ENCODE measurements around the gene DPT. TPM values are rescaled to one million over a fixed set of nuclear protein-coding genes. Genes with fewer than 3 reads are reported as not detected.
A peak's percentile ranks its signal among the peaks of the same experiment; 100 is the strongest.

DPT gene
- polyA plus RNA-seq, 1 of the 3 experiments (the other 2 are of a cell fraction) = 0.05 TPM

DNA sequence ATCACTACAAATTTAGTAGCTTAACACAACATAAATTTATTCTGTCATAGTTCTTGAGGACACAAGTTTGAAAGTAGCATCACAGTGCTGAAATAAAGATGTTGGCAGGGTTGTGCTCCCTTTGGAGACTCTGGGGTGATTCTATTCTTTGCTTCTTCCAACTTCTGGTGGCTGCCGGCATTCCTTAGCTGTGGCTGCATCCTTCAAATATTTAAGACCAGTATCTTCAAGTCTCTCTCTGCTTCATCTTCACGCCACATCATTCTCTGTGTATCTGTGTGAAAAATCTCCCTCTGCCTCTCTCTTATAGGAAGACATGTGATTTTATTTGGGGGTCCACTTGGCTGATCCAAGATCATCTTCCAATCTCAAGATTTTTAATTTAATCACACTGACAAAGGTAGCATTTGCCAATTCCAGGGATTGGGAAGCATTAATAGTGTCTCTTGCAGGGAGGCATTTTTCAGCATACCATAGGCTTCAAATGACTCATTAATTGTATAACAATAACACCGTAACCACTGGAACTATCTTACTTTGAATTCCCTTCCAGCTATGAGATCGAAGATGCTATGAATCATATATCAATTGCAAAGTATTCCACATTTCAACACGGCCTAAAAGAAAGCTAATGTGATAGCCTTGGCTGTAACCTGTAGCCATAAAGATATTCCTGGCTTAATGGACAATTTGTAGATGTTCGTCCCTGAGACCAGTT, 74.6 kb downstream of the DPT start:
- no peaks in the 10 kb centered on the region for H3K27me3 ChIP-seq (ENCODE audit: insufficient read depth)
- H3K4me2 ChIP-seq = peak overlapping the region; percentile 58; the same call in 1 of the 2 replicates
- POLR2A ChIA-PET = no interaction called here
- peaks cover 22% of the 10 kb centered on the region for H3F3A ChIP-seq (replicated peaks; ENCODE audit: insufficient read depth)
- H3K9me2 ChIP-seq = no peaks in the 10 kb centered on the region
- no peaks in the 10 kb centered on the region for H4K20me1 ChIP-seq (ENCODE audit: insufficient read depth)
- no peak overlapping the region for H3K4me3 ChIP-seq (ENCODE audit: low read depth in 2 of 2, low read length in 1 of 2)
- H2AFZ ChIP-seq (ENCODE audit: low read depth) = peak overlapping the region; percentile 37; the same call in 1 of the 2 replicates
- no peaks in the 10 kb centered on the region for H3K36me3 ChIP-seq (replicated peaks in 1 of 2; ENCODE audit: control insufficient read depth in 1 of 2, insufficient read depth in 2 of 2, low read length in 1 of 2)
- H3K4me1 ChIP-seq (ENCODE audit: control insufficient read depth in 1 of 2, insufficient read depth in 2 of 2, low read depth in 1 of 2, low read length in 1 of 2) = no peaks in the 10 kb centered on the region; a peak in 2 of 4 replicates
- CTCF ChIA-PET = no interaction called here
- WGBS (ENCODE audit: low lambda C conversion rate) = 56% methylated on average over 6 of the region's 6 CpGs
- H3K79me2 ChIP-seq (ENCODE audit: insufficient read depth) = no peaks in the 10 kb centered on the region
- peak overlapping the region; percentile 39; the same call in 1 of the 2 replicates for H3K9ac ChIP-seq
- H3K9me3 ChIP-seq = no peaks in the 10 kb centered on the region
- peak overlapping the region in 1 of 2 experiments; percentile 82; a peak in 3 of 4 replicates for H3K27ac ChIP-seq (ENCODE audit: low read depth in 2 of 2, low read length in 1 of 2)
- DNase-seq = no peak
- no peak for TF ChIP-seq NRF1 (IDR thresholded peaks at IDR 0.05; ENCODE audit: low read depth, low read length)
- no peak for TF ChIP-seq GATA2 (CRISPR knock-in tag; IDR thresholded peaks at IDR 0.05)
- peak; percentile 60; the same call in 1 of the 2 replicates for TF ChIP-seq NFIC (IDR thresholded peaks at IDR 0.05; ENCODE audit: borderline replicate concordance)
- no peak for TF ChIP-seq ELF1 (IDR thresholded peaks at IDR 0.05)
- TF ChIP-seq MXI1 (IDR thresholded peaks at IDR 0.05; ENCODE audit: low read depth, low read length) = no peak
- TF ChIP-seq SMC3 (IDR thresholded peaks at IDR 0.05; ENCODE audit: low read depth, low read length) = no peak
- no peak for TF ChIP-seq FOXM1 (IDR thresholded peaks at IDR 0.05; ENCODE audit: low read depth)
- peak; percentile 12; the same call in 1 of the 2 replicates for TF ChIP-seq RXRA (IDR thresholded peaks at IDR 0.05; ENCODE audit: borderline replicate concordance, low read depth)
- TF ChIP-seq CTCF (IDR thresholded peaks at IDR 0.05) = no peak
- TF ChIP-seq, protein P1, sequence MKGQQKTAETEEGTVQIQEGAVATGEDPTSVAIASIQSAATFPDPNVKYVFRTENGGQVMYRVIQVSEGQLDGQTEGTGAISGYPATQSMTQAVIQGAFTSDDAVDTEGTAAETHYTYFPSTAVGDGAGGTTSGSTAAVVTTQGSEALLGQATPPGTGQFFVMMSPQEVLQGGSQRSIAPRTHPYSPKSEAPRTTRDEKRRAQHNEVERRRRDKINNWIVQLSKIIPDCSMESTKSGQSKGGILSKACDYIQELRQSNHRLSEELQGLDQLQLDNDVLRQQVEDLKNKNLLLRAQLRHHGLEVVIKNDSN (IDR thresholded peaks at IDR 0.05; ENCODE audit: borderline replicate concordance, low read depth) = no peak
- no peak for TF ChIP-seq RFX5 (IDR thresholded peaks at IDR 0.05; ENCODE audit: low read length)
- TF ChIP-seq POLR2AphosphoS5 (IDR thresholded peaks at IDR 0.05; ENCODE audit: low read depth, low read length) = no peak
- TF ChIP-seq TCF12 (IDR thresholded peaks at IDR 0.05) = peak; percentile 41; the same call in 1 of the 2 replicates
- no peak for TF ChIP-seq EZH2phosphoT487 (IDR thresholded peaks at IDR 0.05; ENCODE audit: borderline replicate concordance, low read depth)
- no peak for TF ChIP-seq RCOR1 (IDR thresholded peaks at IDR 0.05; ENCODE audit: low read length)
- no peak for TF ChIP-seq RAD21 (IDR thresholded peaks at IDR 0.05; ENCODE audit: low read length)
- no peak for TF ChIP-seq MAX (IDR thresholded peaks at IDR 0.05; ENCODE audit: low read depth)
- peak; percentile 55; the same call in 1 of the 2 replicates for TF ChIP-seq FOSL2 (IDR thresholded peaks at IDR 0.05; ENCODE audit: borderline replicate concordance, low read depth)
- TF ChIP-seq IRF3 (IDR thresholded peaks at IDR 0.05; ENCODE audit: low read depth, low read length) = no peak
- TF ChIP-seq YY1 (IDR thresholded peaks at IDR 0.05; ENCODE audit: low read depth) = no peak
- TF ChIP-seq EP300 (IDR thresholded peaks at IDR 0.05; ENCODE audit: borderline replicate concordance in 1 of 2, low read depth in 1 of 2, low read length in 1 of 2) = no peak
- no peak for TF ChIP-seq TAF1 (IDR thresholded peaks at IDR 0.05; ENCODE audit: borderline replicate concordance, low read depth, low read length)
- peak; percentile 44 for TF ChIP-seq JUND (IDR thresholded peaks at IDR 0.05)
- TF ChIP-seq, protein P2, sequence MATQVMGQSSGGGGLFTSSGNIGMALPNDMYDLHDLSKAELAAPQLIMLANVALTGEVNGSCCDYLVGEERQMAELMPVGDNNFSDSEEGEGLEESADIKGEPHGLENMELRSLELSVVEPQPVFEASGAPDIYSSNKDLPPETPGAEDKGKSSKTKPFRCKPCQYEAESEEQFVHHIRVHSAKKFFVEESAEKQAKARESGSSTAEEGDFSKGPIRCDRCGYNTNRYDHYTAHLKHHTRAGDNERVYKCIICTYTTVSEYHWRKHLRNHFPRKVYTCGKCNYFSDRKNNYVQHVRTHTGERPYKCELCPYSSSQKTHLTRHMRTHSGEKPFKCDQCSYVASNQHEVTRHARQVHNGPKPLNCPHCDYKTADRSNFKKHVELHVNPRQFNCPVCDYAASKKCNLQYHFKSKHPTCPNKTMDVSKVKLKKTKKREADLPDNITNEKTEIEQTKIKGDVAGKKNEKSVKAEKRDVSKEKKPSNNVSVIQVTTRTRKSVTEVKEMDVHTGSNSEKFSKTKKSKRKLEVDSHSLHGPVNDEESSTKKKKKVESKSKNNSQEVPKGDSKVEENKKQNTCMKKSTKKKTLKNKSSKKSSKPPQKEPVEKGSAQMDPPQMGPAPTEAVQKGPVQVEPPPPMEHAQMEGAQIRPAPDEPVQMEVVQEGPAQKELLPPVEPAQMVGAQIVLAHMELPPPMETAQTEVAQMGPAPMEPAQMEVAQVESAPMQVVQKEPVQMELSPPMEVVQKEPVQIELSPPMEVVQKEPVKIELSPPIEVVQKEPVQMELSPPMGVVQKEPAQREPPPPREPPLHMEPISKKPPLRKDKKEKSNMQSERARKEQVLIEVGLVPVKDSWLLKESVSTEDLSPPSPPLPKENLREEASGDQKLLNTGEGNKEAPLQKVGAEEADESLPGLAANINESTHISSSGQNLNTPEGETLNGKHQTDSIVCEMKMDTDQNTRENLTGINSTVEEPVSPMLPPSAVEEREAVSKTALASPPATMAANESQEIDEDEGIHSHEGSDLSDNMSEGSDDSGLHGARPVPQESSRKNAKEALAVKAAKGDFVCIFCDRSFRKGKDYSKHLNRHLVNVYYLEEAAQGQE (IDR thresholded peaks at IDR 0.05; ENCODE audit: low read depth, low read length) = no peak
- no peak for TF ChIP-seq USF2 (IDR thresholded peaks at IDR 0.05; ENCODE audit: borderline replicate concordance, low read depth, low read length)

Data from SK-N-SH (cell line).